Motor neuron (in vitro differentiated cells): ENCODE results near the gene SPEF2. TPM values are rescaled to one million over a fixed set of nuclear protein-coding genes. Genes with fewer than 3 reads are reported as not detected.
A peak's percentile ranks its signal among the peaks of the same experiment; 100 is the strongest.

ENCODE experiments used
- ATAC-seq, 8 experiments: fragments of 200-7000 bp; cut with Tn5 transposase; replicated peaks in 6 of 8; 2 replicates each; pipeline ENCODE4 v1.8.0; 2021; ENCODE audit warnings: mild to moderate bottlenecking in 8 of 8, moderate library complexity in 8 of 8
- H3K27ac ChIP-seq, 2 donors: fragments of 250-450 bp; sonication (Bioruptor Pico); 2 replicates each; pipeline ENCODE4 v1.9.0; 2021; ENCODE audit warnings: antibody characterized with exemption in 2 of 2, mild to moderate bottlenecking in 2 of 2, moderate library complexity in 1 of 2
- H3K4me1 ChIP-seq, 2 donors: fragments of 250-450 bp; sonication (Bioruptor Pico); replicated peaks in 1 of 2; 2 replicates each; pipeline ENCODE4 v1.6.1; 2021; ENCODE audit warnings: antibody characterized with exemption in 2 of 2, mild to moderate bottlenecking in 2 of 2, moderate library complexity in 1 of 2
- H3K4me3 ChIP-seq, 5 donors: fragments of 250-450 bp; sonication (Bioruptor Pico); 2 replicates each; pipeline ENCODE4 v1.9.0; 2021; ENCODE audit warnings: antibody characterized with exemption in 5 of 5, mild to moderate bottlenecking in 5 of 5, moderate library complexity in 4 of 5
- WGBS, 10 experiments: fragments of 450-650 bp; shearing (Covaris generic); methylation state at CpG; one replicate each; pipeline ENCODE4 v1.0.0; 2022; 5-methylcytosine and 5-hydroxymethylcytosine counted together
- in situ Hi-C, 9 experiments: fragments of 400-800 bp; cut with MboI; loops; one replicate each; pipeline ENCODE4 v1.15.0; 2021; ENCODE audit warnings: low sequenced_read_pairs in 9 of 9, low pct_unique_long_range_greater_than_20kb in 2 of 9; ENCODE audit not compliant: unreplicated experiment in 9 of 9
- total RNA-seq, 8 experiments: library from RNA; unstranded; fragments of 300-600 nt; gene quantifications; 2 replicates each; pipeline versions ENCODE4 v1.2.3 to v1.2.4, GENCODE V29; 2022

Gene SPEF2
- total RNA-seq, 8 experiments from 2014 or later: 3.3 to 31.7 (median 4.9) TPM

GRCh38 chr5:35622974-35623373, 5.3 kb downstream of the SPEF2 start:
- ATAC-seq: no peak
- Histone ChIP-seq H3K4me1 (peaks cover 4 to 7% of the 10 kb centered on the region in 2 donors), H3K27ac (no peak overlapping the region), H3K4me3 (no peak overlapping the region)
- 60 to 100% (median 77%) methylated on average over 1 to 3 of the region's 3 CpGs for WGBS, 10 experiments
- in situ Hi-C loops: no loop called here

- no peak for ATAC-seq
- in situ Hi-C loops: no loop called here
- Histone ChIP-seq H3K4me1 (no peaks in the 10 kb centered on the region), H3K4me3 (no peak overlapping the region), H3K27ac (no peak overlapping the region)
These were observed 6.3 kb downstream of the SPEF2 start for GRCh38 chr5:35623991-35624390.

- no peaks in the 10 kb centered on the region for H3K4me1 ChIP-seq
- 0 to 100% (median 67%) methylated on average over 1 of the region's 1 CpG; no CpG with 5 or more reads in 1 of the 10 experiments for WGBS, 10 experiments
- in situ Hi-C loops: loop anchor here in 1 of 9 experiments (25.0 kb wide), 1 partner anchor 311 kb away; the partner anchor contains the start of gene CAPSL
- no peak overlapping the region for H3K27ac ChIP-seq
- ATAC-seq: no peak
- no peak overlapping the region for H3K4me3 ChIP-seq
These were observed 8.4 kb downstream of the SPEF2 start for GRCh38 chr5:35626108-35626507.

GRCh38 chr5:35626553-35626952, 8.9 kb downstream of the SPEF2 start:
- Histone ChIP-seq H3K27ac (no peak overlapping the region), H3K4me3 (no peak overlapping the region), H3K4me1 (no peaks in the 10 kb centered on the region)
- 30 to 100% (median 100%) methylated on average over 1 of the region's 1 CpG; no CpG with 5 or more reads in 4 of the 10 experiments for WGBS, 10 experiments
- in situ Hi-C loops: loop anchor here in 1 of 9 experiments (25.0 kb wide), 1 partner anchor 311 kb away; the partner anchor contains the start of gene CAPSL
- no peak for ATAC-seq

GRCh38 chr5:35634326-35634725, 16.7 kb downstream of the SPEF2 start:
- no peak overlapping the region for H3K4me3 ChIP-seq
- in situ Hi-C loops: loop anchor here in 1 of 9 experiments (25.0 kb wide), 1 partner anchor 303 kb away; the partner anchor contains the start of gene CAPSL
- no peak overlapping the region for H3K27ac ChIP-seq
- H3K4me1 ChIP-seq: no peaks in the 10 kb centered on the region
- ATAC-seq: no peak

GRCh38 chr5:35640623-35641022, 23.0 kb downstream of the SPEF2 start:
- 59 to 100% (median 75%) methylated on average over 1 to 4 of the region's 4 CpGs; no CpG with 5 or more reads in 1 of the 10 experiments for WGBS, 10 experiments
- ATAC-seq: no peak
- Histone ChIP-seq H3K27ac (no peak overlapping the region), H3K4me1 (no peaks in the 10 kb centered on the region), H3K4me3 (no peak overlapping the region)
- in situ Hi-C loops: loop anchor here in 1 of 9 experiments (25.0 kb wide), 1 partner anchor 297 kb away; the partner anchor contains the start of gene CAPSL

- in situ Hi-C loops: loop anchor here in 1 of 9 experiments (25.0 kb wide), 1 partner anchor 293 kb away; the partner anchor contains the start of gene CAPSL
- ATAC-seq: no peak
- no peaks in the 10 kb centered on the region for H3K4me1 ChIP-seq
- H3K4me3 ChIP-seq: no peak overlapping the region
- whole genome bisulfite sequencing, 10 experiments: 78 to 100% (median 94%) methylated on average over 1 to 3 of the region's 3 CpGs; no CpG with 5 or more reads in 1 of the 10 experiments
- no peak overlapping the region for H3K27ac ChIP-seq
These were observed 26.9 kb downstream of the SPEF2 start for GRCh38 chr5:35644543-35644942.

- H3K4me3 ChIP-seq: no peak overlapping the region
- ATAC-seq: no peak
- 80 to 100% (median 100%) methylated on average over 1 of the region's 1 CpG; no CpG with 5 or more reads in 7 of the 10 experiments for WGBS, 10 experiments
- no peak overlapping the region for H3K27ac ChIP-seq
- in situ Hi-C loops: loop anchor here in 1 of 9 experiments (25.0 kb wide), 1 partner anchor 290 kb away; the partner anchor contains the start of gene CAPSL
- H3K4me1 ChIP-seq: no peaks in the 10 kb centered on the region
These were observed 29.5 kb downstream of the SPEF2 start for GRCh38 chr5:35647128-35647527.

- in situ Hi-C loops: loop anchor here in 1 of 9 experiments (25.0 kb wide), 1 partner anchor 290 kb away; the partner anchor contains the start of gene CAPSL
- WGBS, 10 experiments: 67 to 100% (median 94%) methylated on average over 1 of the region's 1 CpG; no CpG with 5 or more reads in 4 of the 10 experiments
- no peak for ATAC-seq
These were observed 30.0 kb downstream of the SPEF2 start for GRCh38 chr5:35647712-35648111.

GRCh38 chr5:35651002-35651756, 33.5 kb downstream of the SPEF2 start:
- peaks cover 0 to 2% of the 10 kb centered on the region in 2 donors for H3K4me1 ChIP-seq
- in situ Hi-C loops: loop anchor here in 1 of 9 experiments (25.0 kb wide), 1 partner anchor 261 kb away; no protein-coding TSS in a partner anchor
- no peak overlapping the region for H3K4me3 ChIP-seq
- H3K27ac ChIP-seq: no peak overlapping the region
- 0 to 100% (median 50%) methylated on average over 1 to 4 of the region's 4 CpGs; no CpG with 5 or more reads in 2 of the 10 experiments for WGBS, 10 experiments
- ATAC-seq: peak in 4 of 8 experiments; percentile 41 to 87 (median 76)

More at GRCh38 chr5:35647712-35648111, 30.0 kb downstream of the SPEF2 start:
- Histone ChIP-seq H3K27ac (no peak overlapping the region), H3K4me3 (no peak overlapping the region), H3K4me1 (no peaks in the 10 kb centered on the region)

- no peak for ATAC-seq
- Histone ChIP-seq H3K4me3 (no peak overlapping the region), H3K4me1 (peaks cover 0 to 2% of the 10 kb centered on the region in 2 donors), H3K27ac (no peak overlapping the region)
- in situ Hi-C loops: loop anchor here in 1 of 9 experiments (25.0 kb wide), 1 partner anchor 256 kb away; no protein-coding TSS in a partner anchor
These were observed 39.1 kb downstream of the SPEF2 start for GRCh38 chr5:35656721-35657120.

- Histone ChIP-seq H3K4me1 (peaks cover 0 to 2% of the 10 kb centered on the region in 2 donors), H3K27ac (no peak overlapping the region), H3K4me3 (no peak overlapping the region)
- in situ Hi-C loops: loop anchor here in 1 of 9 experiments (25.0 kb wide), 1 partner anchor 254 kb away; no protein-coding TSS in a partner anchor
- WGBS, 10 experiments: 20 to 100% (median 87%) methylated on average over 1 to 2 of the region's 2 CpGs; no CpG with 5 or more reads in 1 of the 10 experiments
- ATAC-seq: no peak
These were observed 40.2 kb downstream of the SPEF2 start for GRCh38 chr5:35657877-35658276.

- in situ Hi-C loops: loop anchor here in 1 of 9 experiments (25.0 kb wide), 1 partner anchor 253 kb away; no protein-coding TSS in a partner anchor
- Histone ChIP-seq H3K4me3 (no peak overlapping the region), H3K4me1 (peaks cover 0 to 2% of the 10 kb centered on the region in 2 donors), H3K27ac (no peak overlapping the region)
- ATAC-seq: no peak
These were observed 41.9 kb downstream of the SPEF2 start for GRCh38 chr5:35659556-35659955.
